Endothelial cell of umbilical vein (primary cell): Measurements from ENCODE around the gene AMH.

ENCODE experiments used
- CTCF ChIP-seq, 2 donors: IDR thresholded peaks; 1 replicate in 1 of 2; 2 replicates in 1 of 2; pipeline ENCODE4 v1.5.1; 2011; ENCODE audit warnings: low read length in 2 of 2, mild to moderate bottlenecking in 2 of 2, moderate library complexity in 2 of 2, control low read depth in 1 of 2, inconsistent platforms in 1 of 2, low read depth in 1 of 2; ENCODE audit not compliant: insufficient read depth in 1 of 2; ENCODE audit errors: extremely low read depth in 1 of 2
- EZH2 ChIP-seq: IDR thresholded peaks from 2 replicates; pipeline ENCODE4 v1.6.1; 2012; ENCODE audit warnings: borderline replicate concordance, low read depth, mild to moderate bottlenecking, moderate library complexity, low read length, inconsistent platforms; ENCODE audit not compliant: severe bottlenecking
- FOS ChIP-seq: IDR thresholded peaks from 2 replicates; pipeline ENCODE4 v1.6.1; 2011; ENCODE audit warnings: mild to moderate bottlenecking, low read length, moderate library complexity, borderline replicate concordance; ENCODE audit not compliant: insufficient read depth
- POLR2A ChIP-seq: IDR thresholded peaks from 2 replicates; pipeline ENCODE4 v1.6.1; 2012; ENCODE audit warnings: low read depth, mild to moderate bottlenecking, control low read depth, low read length
- POLR2AphosphoS5 ChIP-seq: IDR thresholded peaks from 2 replicates; pipeline ENCODE4 v1.6.1; 2012; ENCODE audit warnings: low read depth, mild to moderate bottlenecking, control low read depth, low read length, moderate library complexity; ENCODE audit not compliant: insufficient read depth

- no peak for TF ChIP-seq CTCF (IDR thresholded peaks at IDR 0.05; ENCODE audit: extremely low read depth in 1 of 2, insufficient read depth in 1 of 2, low read depth in 1 of 2, low read length in 2 of 2)
- no peak for TF ChIP-seq EZH2
- TF ChIP-seq POLR2A: no peak
- TF ChIP-seq FOS: no peak
- TF ChIP-seq POLR2AphosphoS5: no peak
Measured at GRCh38 chr19:2210206-2210605, 38.9 kb upstream of the AMH start.
